ENCODE data around the gene IFI35. TPM values are rescaled to one million over a fixed set of nuclear protein-coding genes. Genes with fewer than 3 reads are reported as not detected.

Gene IFI35
- polyA plus RNA-seq, 6 donors from 2014 or later: 47.6 to 83.6 (median 59.1) TPM

- DNase-seq (no peak), ATAC-seq (ENCODE audit: low read depth in 2 of 2) (no peak)
- Mint-ChIP-seq H3K4me3 (peak overlapping the region in 1 of 8 donors; percentile 64), H3K27me3 (no peaks in the 10 kb centered on the region), H3K9me3 (no peaks in the 10 kb centered on the region), H3K4me1 (peaks cover 17 to 36% (median 19%) of the 10 kb centered on the region in 3 donors), H3K36me3 (peaks cover 10 to 19% of the 10 kb centered on the region in 2 donors), H3K27ac (peak overlapping the region in 2 of 6 donors; percentile 18 to 60)
Measured at GRCh38 chr17:43010667-43011308, 4.2 kb downstream of the IFI35 start.

- Mint-ChIP-seq H3K27me3 (no peaks in the 10 kb centered on the region), H3K36me3 (peaks cover 10 to 19% of the 10 kb centered on the region in 2 donors), H3K4me3 (peak overlapping the region in 1 of 8 donors; percentile 45), H3K4me1 (peaks cover 12 to 26% (median 14%) of the 10 kb centered on the region in 3 donors), H3K27ac (no peak overlapping the region), H3K9me3 (no peaks in the 10 kb centered on the region)
- DNase-seq (no peak), ATAC-seq (ENCODE audit: low read depth in 2 of 2) (no peak)
Measured at GRCh38 chr17:43011728-43012472, 5.3 kb downstream of the IFI35 start.

DNA sequence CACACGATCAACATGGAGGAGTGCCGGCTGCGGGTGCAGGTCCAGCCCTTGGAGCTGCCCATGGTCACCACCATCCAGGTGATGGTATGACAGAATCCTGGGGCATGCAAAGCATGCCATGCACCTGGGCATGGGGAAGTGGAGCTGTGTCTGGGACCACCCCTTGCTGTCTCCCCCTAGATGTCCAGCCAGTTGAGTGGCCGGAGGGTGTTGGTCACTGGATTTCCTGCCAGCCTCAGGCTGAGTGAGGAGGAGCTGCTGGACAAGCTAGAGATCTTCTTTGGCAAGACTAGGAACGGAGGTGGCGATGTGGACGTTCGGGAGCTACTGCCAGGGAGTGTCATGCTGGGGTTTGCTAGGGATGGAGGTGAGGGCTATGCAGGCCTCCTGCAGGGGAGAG lies 6.7 kb downstream of the IFI35 start:
- Mint-ChIP-seq H3K4me3 (peak overlapping the region in 1 of 8 donors; percentile 74), H3K9me3 (no peaks in the 10 kb centered on the region), H3K27ac (peak overlapping the region in 4 of 6 donors; percentile 9 to 47 (median 12)), H3K36me3 (peaks cover 10 to 19% of the 10 kb centered on the region in 2 donors), H3K4me1 (peaks cover 11 to 14% (median 14%) of the 10 kb centered on the region in 3 donors), H3K27me3 (no peaks in the 10 kb centered on the region)
- DNase-seq (no peak), ATAC-seq (ENCODE audit: low read depth in 2 of 2) (no peak)

- H3K27me3 Mint-ChIP-seq: no peaks in the 10 kb centered on the region
- H3K36me3 Mint-ChIP-seq: peaks cover 10 to 19% of the 10 kb centered on the region in 2 donors
- H3K4me1 Mint-ChIP-seq: peaks cover 11 to 14% (median 14%) of the 10 kb centered on the region in 3 donors
- ATAC-seq (ENCODE audit: low read depth in 2 of 2) (no peak), DNase-seq (no peak)
- H3K27ac Mint-ChIP-seq: peak overlapping the region in 2 of 6 donors; percentile 13 to 51
- no peak overlapping the region for H3K4me3 Mint-ChIP-seq
- H3K9me3 Mint-ChIP-seq: no peaks in the 10 kb centered on the region
Measured at GRCh38 chr17:43014020-43014648, 7.5 kb downstream of the IFI35 start.

DNA sequence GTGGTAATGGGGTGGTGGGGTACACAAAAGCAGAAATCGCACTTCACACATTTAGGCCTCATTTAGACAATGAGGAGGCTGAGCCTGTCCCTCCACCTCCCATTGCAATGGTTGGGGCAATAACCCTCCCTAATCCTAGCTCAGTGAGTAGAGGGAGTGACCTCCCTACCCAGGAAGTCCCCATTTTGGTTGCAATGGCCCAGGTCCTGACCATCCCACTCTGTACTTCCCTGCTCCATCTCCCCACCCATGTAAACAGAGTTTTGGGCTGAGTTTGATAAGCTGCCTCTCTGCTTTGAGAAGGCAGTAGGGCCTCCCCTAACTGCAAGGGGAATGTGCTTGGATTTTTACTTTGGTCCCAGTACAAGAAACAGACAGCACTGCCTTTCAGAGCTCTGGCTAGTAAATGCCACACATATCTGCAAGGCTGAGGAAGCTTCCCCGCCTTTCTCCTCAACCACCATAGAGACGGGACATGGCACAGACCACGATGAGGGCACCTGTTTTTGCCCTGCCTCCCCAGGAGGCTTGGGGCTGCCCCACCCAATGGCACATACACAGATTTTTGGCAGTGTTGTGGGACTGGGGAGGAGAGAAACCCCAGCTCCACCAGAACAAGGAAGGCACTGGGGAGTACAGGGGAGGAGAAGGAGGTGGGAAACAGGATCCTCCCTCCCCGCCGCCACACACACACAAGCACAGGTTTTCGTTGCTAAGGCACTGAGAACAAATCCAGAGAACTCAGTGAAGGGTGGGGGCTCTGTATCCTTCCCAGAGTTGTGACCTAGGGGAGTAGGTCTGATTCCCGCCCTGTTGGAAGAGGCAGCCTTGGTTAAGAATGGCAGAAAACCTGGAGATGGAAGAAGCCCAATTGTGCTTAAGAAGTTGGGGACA lies 8.3 kb downstream of the IFI35 start:
- Mint-ChIP-seq H3K4me3 (no peak overlapping the region), H3K36me3 (peaks cover 10 to 19% of the 10 kb centered on the region in 2 donors), H3K27me3 (no peaks in the 10 kb centered on the region), H3K9me3 (no peaks in the 10 kb centered on the region), H3K27ac (peak overlapping the region in 4 of 6 donors; percentile 54 to 72 (median 62)), H3K4me1 (peaks cover 16 to 20% (median 19%) of the 10 kb centered on the region in 3 donors)
- DNase-seq (no peak), ATAC-seq (ENCODE audit: low read depth in 2 of 2) (no peak)

DNA sequence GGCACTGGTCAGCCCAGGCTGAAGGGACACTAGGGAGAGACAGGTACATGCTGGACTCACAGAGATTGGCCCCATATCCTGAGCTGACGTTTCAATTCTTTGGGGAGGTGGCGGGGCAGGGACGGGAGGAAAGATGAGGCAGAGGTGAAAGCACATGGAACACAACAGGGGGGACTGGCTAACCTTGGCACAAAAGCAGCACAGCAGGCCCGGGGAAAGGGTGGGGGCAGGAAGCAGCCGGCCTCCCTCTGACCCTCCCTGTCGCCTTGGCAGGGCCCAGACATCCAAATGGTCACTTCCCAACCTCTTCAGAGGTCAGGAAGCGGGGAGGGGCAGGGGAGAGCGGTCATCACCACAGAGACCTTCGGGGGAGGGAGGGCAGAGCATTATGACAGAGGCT lies 9.0 kb downstream of the IFI35 start:
- H3K9me3 Mint-ChIP-seq: no peaks in the 10 kb centered on the region
- H3K36me3 Mint-ChIP-seq: peaks cover 10 to 19% of the 10 kb centered on the region in 2 donors
- peaks cover 12 to 21% (median 17%) of the 10 kb centered on the region in 3 donors for H3K4me1 Mint-ChIP-seq
- H3K4me3 Mint-ChIP-seq: no peak overlapping the region
- DNase-seq (no peak), ATAC-seq (ENCODE audit: low read depth in 2 of 2) (no peak)
- H3K27me3 Mint-ChIP-seq: no peaks in the 10 kb centered on the region
- peak overlapping the region in 2 of 6 donors; percentile 46 to 57 for H3K27ac Mint-ChIP-seq

- Mint-ChIP-seq H3K4me3 (no peak overlapping the region), H3K36me3 (peaks cover 10 to 19% of the 10 kb centered on the region in 2 donors), H3K27ac (peak overlapping the region in 1 of 6 donors; percentile 20), H3K27me3 (no peaks in the 10 kb centered on the region), H3K4me1 (peaks cover 17 to 24% (median 19%) of the 10 kb centered on the region in 3 donors), H3K9me3 (no peaks in the 10 kb centered on the region)
- no peak for DNase-seq
- no peak for ATAC-seq (ENCODE audit: low read depth in 2 of 2)
Measured at GRCh38 chr17:43016216-43016615, 9.6 kb downstream of the IFI35 start.

- Mint-ChIP-seq H3K4me3 (peak overlapping the region in 2 of 8 donors; percentile 69 to 95), H3K9me3 (no peaks in the 10 kb centered on the region), H3K36me3 (peaks cover 4 to 12% of the 10 kb centered on the region in 2 donors), H3K27ac (peak overlapping the region in 5 of 6 donors; percentile 15 to 82 (median 69)), H3K27me3 (no peaks in the 10 kb centered on the region), H3K4me1 (peaks cover 13 to 25% (median 17%) of the 10 kb centered on the region in 3 donors)
- ATAC-seq (ENCODE audit: low read depth in 2 of 2) (no peak), DNase-seq (no peak)
Measured at GRCh38 chr17:43018008-43018853, 11.6 kb downstream of the IFI35 start.

- no peak for ATAC-seq (ENCODE audit: low read depth in 2 of 2)
- peak overlapping the region in 1 of 8 donors; percentile 95 for H3K4me3 Mint-ChIP-seq
- H3K27ac Mint-ChIP-seq: peak overlapping the region in 2 of 6 donors; percentile 8 to 69
Measured at GRCh38 chr17:43018932-43019331, 12.3 kb downstream of the IFI35 start.

DNA sequence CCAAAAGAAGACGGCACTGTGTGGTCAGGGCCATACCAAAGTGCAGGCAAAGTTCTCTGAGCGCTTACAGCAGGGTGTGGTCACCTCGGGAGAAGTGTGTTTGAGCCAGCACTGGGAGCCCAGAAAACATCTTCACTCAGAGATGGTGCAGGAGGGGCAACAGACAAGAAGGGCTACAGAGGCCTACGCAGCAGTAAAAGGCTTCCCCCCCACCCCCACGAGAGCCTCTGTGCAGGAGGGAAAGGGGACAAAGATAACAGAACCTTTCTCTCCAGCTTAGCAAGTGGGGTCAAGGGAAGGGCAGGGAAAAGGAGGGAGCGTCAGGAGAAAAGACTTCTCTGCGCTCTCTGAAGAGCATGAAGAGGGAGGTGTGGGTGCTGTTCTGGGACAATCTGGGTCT lies 12.8 kb downstream of the IFI35 start:
- Mint-ChIP-seq H3K9me3 (no peaks in the 10 kb centered on the region), H3K4me1 (peaks cover 17 to 28% (median 19%) of the 10 kb centered on the region in 3 donors), H3K36me3 (peaks cover 0 to 8% of the 10 kb centered on the region in 2 donors), H3K27me3 (no peaks in the 10 kb centered on the region), H3K4me3 (peak overlapping the region in 7 of 8 donors; percentile 55 to 97 (median 84)), H3K27ac (peak overlapping the region in 1 of 6 donors; percentile 76)
- DNase-seq (no peak), ATAC-seq (ENCODE audit: low read depth in 2 of 2) (no peak)

More at GRCh38 chr17:43018932-43019331, 12.3 kb downstream of the IFI35 start:
- Mint-ChIP-seq H3K36me3 (peaks cover 0 to 8% of the 10 kb centered on the region in 2 donors), H3K27me3 (no peaks in the 10 kb centered on the region), H3K4me1 (peaks cover 13 to 25% (median 16%) of the 10 kb centered on the region in 3 donors), H3K9me3 (no peaks in the 10 kb centered on the region)
- no peak for DNase-seq

DNA sequence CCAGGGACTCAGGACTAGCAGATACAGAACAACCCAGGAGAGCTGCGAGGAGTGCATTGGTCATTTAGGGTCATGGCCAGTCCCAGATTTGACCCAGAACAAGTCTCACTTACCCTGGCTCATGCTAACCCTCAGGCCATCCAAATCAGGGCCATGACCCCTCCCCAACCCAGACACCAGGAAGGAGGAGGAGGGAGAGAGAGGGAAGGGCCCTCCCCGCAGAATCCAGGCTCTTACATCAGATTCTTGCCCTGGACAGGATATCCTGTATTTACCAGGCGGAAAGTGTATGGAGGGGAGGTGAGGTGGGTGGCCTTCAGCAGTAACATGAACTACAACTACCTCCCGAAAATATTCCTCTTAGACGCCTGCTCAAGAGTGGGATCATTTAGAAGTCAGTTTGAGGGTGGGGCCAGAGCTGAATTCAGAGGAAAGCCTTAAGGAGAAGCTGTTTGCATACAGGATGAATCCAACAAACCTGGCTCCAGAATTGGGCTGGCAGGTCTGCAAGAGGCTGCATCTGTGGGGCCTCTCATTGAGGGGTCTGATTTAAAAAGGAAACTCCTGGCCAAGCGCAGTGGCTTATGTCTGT lies 13.5 kb downstream of the IFI35 start:
- Mint-ChIP-seq H3K4me3 (peak overlapping the region; percentile 82 to 97 (median 94)), H3K27ac (peak overlapping the region in 2 of 6 donors; percentile 19 to 87), H3K9me3 (no peaks in the 10 kb centered on the region), H3K27me3 (no peaks in the 10 kb centered on the region), H3K36me3 (peaks cover 0 to 2% of the 10 kb centered on the region in 2 donors), H3K4me1 (peaks cover 24 to 30% (median 24%) of the 10 kb centered on the region in 3 donors)
- no peak for ATAC-seq (ENCODE audit: low read depth in 2 of 2)
- DNase-seq: no peak

Measured in naive B cell (primary cell).